Mononuclear cell (primary cell): ENCODE measurements around the gene C20orf204. TPM values are rescaled to one million over a fixed set of nuclear protein-coding genes. Genes with fewer than 3 reads are reported as not detected.

Experiments used
- H3K27me3 ChIP-seq: 2 replicates; pipeline ENCODE4 v1.6.0; 2011; ENCODE audit warnings: low read length, control low read depth; ENCODE audit not compliant: insufficient read depth
- H3K4me1 ChIP-seq: 2 replicates; pipeline ENCODE4 v1.5.1; 2011; ENCODE audit warnings: mild to moderate bottlenecking, low read length, control low read depth; ENCODE audit not compliant: insufficient read depth
- H3K4me3 ChIP-seq: 2 replicates; pipeline ENCODE4 v1.5.1; 2011; ENCODE audit warnings: mild to moderate bottlenecking, low read length, moderate library complexity
- H3K9me3 ChIP-seq: 2 replicates; pipeline ENCODE4 v1.5.1; 2011; ENCODE audit warnings: low read depth, mild to moderate bottlenecking, control low read depth, low read length
- total RNA-seq: library from RNA; depleted of rRNA; stranded (reverse); fragments of >200 nt; gene quantifications from one replicate; pipeline ENCODE4 v1.2.3, GENCODE V29; 2012

C20orf204 gene
- total RNA-seq, 1 donor, result 2.9 TPM

- Histone ChIP-seq H3K4me1 (peaks cover 63% of the 10 kb centered on the region), H3K4me3 (no peak overlapping the region), H3K9me3 (no peaks in the 10 kb centered on the region), H3K27me3 (peaks cover 23% of the 10 kb centered on the region)
Measured at GRCh38 chr20:64036346-64037198, 590 bp downstream of the C20orf204 start.

DNA sequence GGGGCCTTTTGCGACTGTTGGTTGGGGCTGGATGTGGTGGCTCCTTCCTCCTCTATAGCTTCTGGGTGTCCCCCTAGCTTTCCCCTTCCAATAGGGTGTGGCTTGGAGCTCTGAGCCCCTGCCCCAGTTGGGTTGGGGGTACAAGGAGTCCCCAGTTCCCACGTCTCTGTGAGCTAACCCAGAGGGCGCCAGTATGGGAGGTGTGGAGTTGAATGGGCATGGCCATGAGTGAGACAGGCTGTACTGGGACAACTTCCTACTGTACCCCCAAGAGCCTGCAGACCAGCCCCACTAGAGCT is 1.2 kb downstream of the C20orf204 start:
- peaks cover 26% of the 10 kb centered on the region for H3K27me3 ChIP-seq
- no peak overlapping the region for H3K4me3 ChIP-seq
- no peaks in the 10 kb centered on the region for H3K9me3 ChIP-seq
- peaks cover 68% of the 10 kb centered on the region for H3K4me1 ChIP-seq

GRCh38 chr20:64037498-64038213 is 1.7 kb downstream of the C20orf204 start:
- H3K27me3 ChIP-seq, result peaks cover 26% of the 10 kb centered on the region
- H3K4me1 ChIP-seq, result peaks cover 71% of the 10 kb centered on the region
- H3K4me3 ChIP-seq, result no peak overlapping the region
- no peaks in the 10 kb centered on the region for H3K9me3 ChIP-seq

DNA sequence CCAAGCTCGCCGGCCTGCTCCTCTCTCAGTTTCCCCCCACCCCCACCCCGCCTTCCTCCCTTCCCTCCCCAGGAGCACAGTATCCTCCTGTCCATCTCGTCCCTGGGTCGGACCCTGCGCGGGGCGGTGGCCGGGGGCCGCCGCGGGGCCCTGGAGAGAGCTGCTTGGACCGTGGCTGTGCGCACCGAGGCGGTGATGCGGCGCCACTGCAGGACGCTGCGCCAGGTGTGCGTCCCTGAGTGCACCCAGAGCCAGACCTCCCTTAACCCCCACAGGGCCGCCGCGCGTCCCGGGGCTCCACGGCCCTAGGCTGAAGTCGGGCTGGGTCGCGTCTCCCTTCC is 2.2 kb downstream of the C20orf204 start:
- no peaks in the 10 kb centered on the region for H3K9me3 ChIP-seq
- peak overlapping the region; percentile 44 for H3K4me3 ChIP-seq
- H3K4me1 ChIP-seq, result peaks cover 71% of the 10 kb centered on the region
- peaks cover 26% of the 10 kb centered on the region for H3K27me3 ChIP-seq

DNA sequence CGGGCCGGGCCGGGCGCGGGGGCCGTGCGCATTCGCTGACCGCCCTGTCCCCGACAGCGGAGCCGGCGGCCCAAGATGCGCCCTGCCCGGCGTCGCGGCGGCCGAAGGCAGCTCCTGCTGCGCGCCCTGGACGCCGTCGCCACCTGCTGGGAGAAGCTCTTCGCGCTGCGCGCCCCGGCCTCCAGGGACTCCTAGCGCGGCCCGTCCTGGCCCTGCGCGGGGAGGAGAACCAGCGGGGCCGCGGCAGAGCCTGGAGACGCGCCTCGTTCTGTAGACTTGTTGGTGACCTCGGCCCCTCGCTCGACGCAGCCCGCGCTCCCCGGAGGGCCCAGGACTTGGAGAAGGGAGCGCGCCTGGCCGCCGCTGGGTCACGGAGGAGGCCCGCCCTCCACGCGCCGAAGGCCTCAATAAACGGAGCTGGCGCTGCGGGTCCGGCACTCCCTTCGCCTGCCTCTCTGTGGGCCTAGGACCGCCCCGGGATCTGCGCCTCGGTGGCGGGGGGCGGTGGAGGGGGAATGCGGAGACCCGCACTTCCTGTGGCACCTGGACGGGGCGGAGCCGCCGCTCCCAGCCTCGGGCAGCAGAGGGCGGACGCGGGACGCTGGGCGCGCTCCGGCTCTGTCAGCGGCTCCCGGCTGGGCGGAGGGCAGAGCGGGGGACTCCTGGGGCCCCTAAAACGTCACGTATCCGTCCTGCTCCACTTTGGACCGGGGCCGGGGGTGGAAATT is 2.7 kb downstream of the C20orf204 start:
- Histone ChIP-seq H3K27me3 (peaks cover 26% of the 10 kb centered on the region), H3K4me1 (peaks cover 71% of the 10 kb centered on the region), H3K4me3 (peak overlapping the region; percentile 44), H3K9me3 (no peaks in the 10 kb centered on the region)

GRCh38 chr20:64039293-64040160 is 3.5 kb downstream of the C20orf204 start:
- H3K4me1 ChIP-seq, result peaks cover 65% of the 10 kb centered on the region

DNA sequence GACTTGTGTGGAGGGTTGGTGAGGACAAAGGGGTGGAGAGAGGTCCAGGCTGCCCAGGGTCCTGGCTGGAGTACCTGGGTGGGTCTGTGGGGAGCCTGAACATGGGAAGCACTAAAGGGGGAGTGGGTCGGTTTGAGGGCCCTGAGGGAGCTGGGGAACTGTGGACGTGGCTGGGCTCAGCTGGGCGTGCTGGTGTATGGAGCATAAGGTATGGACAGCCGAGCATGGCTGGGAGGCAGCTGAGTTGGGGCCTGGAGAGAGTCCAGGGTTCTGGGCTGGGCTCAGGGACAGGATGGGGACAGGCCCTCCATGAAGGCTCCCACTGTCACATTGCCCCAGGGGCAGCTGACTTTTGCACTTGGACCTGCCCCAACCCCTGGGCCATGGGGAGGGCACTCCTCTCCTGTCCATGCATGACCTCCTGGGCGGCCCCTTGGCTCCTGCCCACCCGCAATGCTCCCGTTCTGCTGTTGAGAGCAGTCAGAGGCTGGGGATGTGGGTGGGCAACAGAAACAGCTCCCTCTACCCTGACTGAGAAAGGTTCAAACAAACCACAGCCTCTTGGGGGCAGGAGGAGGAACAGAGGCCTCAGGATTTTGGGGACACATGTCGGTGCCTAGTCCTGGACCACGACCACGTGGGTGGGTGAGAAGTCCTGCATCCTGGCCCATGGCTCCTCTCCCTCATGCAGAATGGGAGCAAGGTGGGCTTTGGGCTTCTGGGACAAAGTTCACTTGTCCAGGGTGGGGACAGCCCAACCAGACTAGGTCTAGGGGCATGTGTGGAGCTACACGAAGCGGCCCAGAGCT is 4.5 kb downstream of the C20orf204 start:
- Histone ChIP-seq H3K4me3 (no peak overlapping the region), H3K27me3 (peaks cover 26% of the 10 kb centered on the region), H3K4me1 (peaks cover 58% of the 10 kb centered on the region), H3K9me3 (no peaks in the 10 kb centered on the region)

More at GRCh38 chr20:64039293-64040160, 3.5 kb downstream of the C20orf204 start:
- H3K4me3 ChIP-seq, result no peak overlapping the region
- H3K27me3 ChIP-seq, result peaks cover 26% of the 10 kb centered on the region
- H3K9me3 ChIP-seq, result no peaks in the 10 kb centered on the region

GRCh38 chr20:64041040-64041780 is 5.2 kb downstream of the C20orf204 start:
- Histone ChIP-seq H3K9me3 (no peaks in the 10 kb centered on the region), H3K4me1 (peaks cover 50% of the 10 kb centered on the region), H3K4me3 (no peak overlapping the region), H3K27me3 (peaks cover 29% of the 10 kb centered on the region)

GRCh38 chr20:64041781-64042053 is 5.7 kb downstream of the C20orf204 start:
- peaks cover 31% of the 10 kb centered on the region for H3K27me3 ChIP-seq
- no peaks in the 10 kb centered on the region for H3K9me3 ChIP-seq
- H3K4me3 ChIP-seq, result peak overlapping the region; percentile 43
- H3K4me1 ChIP-seq, result peaks cover 45% of the 10 kb centered on the region

DNA sequence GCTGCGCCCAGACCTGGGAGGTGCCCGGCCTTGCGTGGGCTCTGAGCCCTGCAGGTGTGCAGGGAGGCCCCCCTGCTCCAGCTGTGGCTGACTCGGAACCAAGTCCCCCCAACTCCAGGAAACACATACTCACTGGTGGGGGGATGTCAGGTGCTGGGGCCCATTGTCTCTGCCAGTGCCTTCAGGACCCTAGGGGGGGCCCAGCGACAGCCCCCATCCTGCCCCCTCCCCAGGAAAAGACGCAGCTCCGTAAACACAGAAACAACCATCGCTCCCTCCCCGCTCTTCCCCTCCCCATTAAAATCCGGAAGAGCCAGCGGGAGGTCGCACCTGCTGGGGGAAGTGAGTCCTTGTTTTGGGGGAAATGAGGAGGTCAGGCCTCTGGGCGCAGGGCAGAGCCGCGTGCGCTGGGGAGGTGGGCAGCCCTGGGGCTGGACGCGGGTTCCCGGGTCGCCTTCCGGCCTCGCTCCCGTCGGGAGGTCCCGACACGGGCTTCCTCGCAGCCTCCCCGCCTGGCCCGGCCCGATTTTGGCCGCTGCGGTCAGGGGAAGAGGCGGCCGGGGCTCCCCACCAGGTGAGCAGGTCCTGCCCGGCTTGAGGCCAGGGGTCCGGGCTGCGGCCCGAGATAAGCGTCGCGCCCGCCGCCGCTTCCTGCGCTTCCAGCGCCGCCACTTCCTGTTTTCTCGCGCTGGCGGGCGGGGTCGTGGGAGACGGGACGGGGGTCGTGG is 6.2 kb downstream of the C20orf204 start:
- Histone ChIP-seq H3K4me1 (peaks cover 40% of the 10 kb centered on the region), H3K9me3 (no peaks in the 10 kb centered on the region), H3K27me3 (peaks cover 30% of the 10 kb centered on the region), H3K4me3 (peak overlapping the region; percentile 43)

DNA sequence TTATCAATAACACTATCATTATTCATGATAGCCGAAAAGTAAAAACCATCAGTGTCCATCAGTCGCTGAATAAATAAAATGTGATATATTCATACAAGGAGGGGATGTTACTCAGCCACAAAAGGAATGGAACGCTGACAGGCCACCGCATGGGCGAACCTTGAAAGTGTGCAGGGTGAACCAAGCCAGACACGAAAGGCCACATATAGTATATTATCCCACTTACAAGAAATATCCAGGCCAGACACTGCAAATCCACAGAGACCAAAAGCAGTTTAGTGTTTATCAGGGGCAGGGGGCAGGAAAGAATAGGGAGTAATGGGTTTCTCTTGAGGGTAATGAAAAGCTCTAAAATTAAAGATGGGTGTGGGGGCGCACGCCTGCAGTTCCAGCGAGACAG is 7.8 kb downstream of the C20orf204 start:
- Histone ChIP-seq H3K4me1 (peaks cover 26% of the 10 kb centered on the region), H3K4me3 (no peak overlapping the region), H3K27me3 (peaks cover 31% of the 10 kb centered on the region), H3K9me3 (no peaks in the 10 kb centered on the region)

DNA sequence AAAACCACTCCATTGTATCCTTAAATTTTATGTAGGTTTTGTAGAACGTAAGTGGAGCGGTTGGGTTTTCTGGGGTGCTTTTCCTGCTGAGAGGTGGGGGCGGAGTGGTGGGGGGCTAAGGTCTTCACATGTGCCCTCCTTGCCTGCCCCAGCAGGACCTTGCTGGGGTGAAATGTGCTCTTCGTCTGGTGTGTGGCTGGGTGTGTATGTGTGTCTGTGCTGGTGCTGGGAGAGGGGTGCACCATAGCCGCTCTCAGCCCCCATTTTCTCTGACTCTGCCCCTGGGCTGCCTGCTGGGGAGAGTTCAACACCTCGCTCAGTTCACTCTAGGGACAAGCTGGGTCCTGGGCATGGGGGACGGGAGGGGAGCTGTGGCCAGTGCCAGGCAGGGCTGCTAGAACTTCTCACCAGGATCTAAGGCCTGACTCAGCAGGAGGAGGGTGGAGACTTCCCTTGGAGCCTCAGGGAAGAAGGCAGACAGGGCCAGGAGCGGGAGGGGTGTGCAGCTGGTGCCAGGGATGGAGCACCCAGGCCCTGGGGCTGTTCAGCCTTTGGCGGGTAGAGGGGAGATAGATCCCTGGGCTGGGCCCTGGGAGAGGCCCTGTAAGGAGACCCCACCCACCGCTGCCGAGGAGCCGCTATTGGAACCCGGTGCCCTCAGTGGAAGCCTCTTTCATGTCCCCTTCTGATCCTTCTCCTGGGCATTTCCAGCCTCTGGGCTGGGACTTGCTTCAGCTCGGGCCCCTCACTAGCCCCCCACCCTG is 8.7 kb downstream of the C20orf204 start:
- Histone ChIP-seq H3K4me3 (no peak overlapping the region), H3K4me1 (peaks cover 19% of the 10 kb centered on the region), H3K9me3 (no peaks in the 10 kb centered on the region), H3K27me3 (peaks cover 29% of the 10 kb centered on the region)
